ENCODE measurements around the gene MACROD1. TPM values are rescaled to one million over a fixed set of nuclear protein-coding genes. Genes with fewer than 3 reads are reported as not detected.

Gene MACROD1
- total RNA-seq, 1 donor from 2014 or later: 39.4 TPM

GRCh38 chr11:64099436-64099835 lies 66.5 kb downstream of the MACROD1 start:
- Mint-ChIP-seq H3K4me1 (peaks cover 32% of the 10 kb centered on the region), H3K9me3 (no peaks in the 10 kb centered on the region), H3K36me3 (no peaks in the 10 kb centered on the region), H3K4me3 (no peak overlapping the region), H3K27ac (no peak overlapping the region), H3K27me3 (ENCODE audit: low read depth) (no peaks in the 10 kb centered on the region)
- TF ChIP-seq CTCF (IDR thresholded peaks at IDR 0.05; ENCODE audit: unreplicated experiment): no peak
- DNase-seq (ENCODE audit: low spot score in 2 of 2, unreplicated experiment in 2 of 2): no peak

GRCh38 chr11:64098318-64098831 lies 67.5 kb downstream of the MACROD1 start:
- no peak for DNase-seq (ENCODE audit: low spot score in 2 of 2, unreplicated experiment in 2 of 2)
- H3K36me3 Mint-ChIP-seq: no peaks in the 10 kb centered on the region
- no peaks in the 10 kb centered on the region for H3K9me3 Mint-ChIP-seq
- H3K27ac Mint-ChIP-seq: no peak overlapping the region
- peaks cover 31% of the 10 kb centered on the region for H3K4me1 Mint-ChIP-seq
- no peaks in the 10 kb centered on the region for H3K27me3 Mint-ChIP-seq (ENCODE audit: low read depth)
- TF ChIP-seq CTCF (IDR thresholded peaks at IDR 0.05; ENCODE audit: unreplicated experiment): no peak
- H3K4me3 Mint-ChIP-seq: no peak overlapping the region

- Mint-ChIP-seq H3K36me3 (no peaks in the 10 kb centered on the region), H3K27me3 (ENCODE audit: low read depth) (no peaks in the 10 kb centered on the region), H3K4me3 (no peak overlapping the region), H3K9me3 (no peaks in the 10 kb centered on the region), H3K4me1 (peaks cover 25% of the 10 kb centered on the region), H3K27ac (no peak overlapping the region)
- DNase-seq (ENCODE audit: low spot score in 2 of 2, unreplicated experiment in 2 of 2): no peak
- no peak for TF ChIP-seq CTCF (IDR thresholded peaks at IDR 0.05; ENCODE audit: unreplicated experiment)
Measured at GRCh38 chr11:64097468-64098317, 68.2 kb downstream of the MACROD1 start.

GRCh38 chr11:64096835-64097234 lies 69.1 kb downstream of the MACROD1 start:
- H3K4me1 Mint-ChIP-seq: peaks cover 19% of the 10 kb centered on the region
- no peaks in the 10 kb centered on the region for H3K36me3 Mint-ChIP-seq
- H3K27ac Mint-ChIP-seq: no peak overlapping the region
- H3K27me3 Mint-ChIP-seq (ENCODE audit: low read depth): no peaks in the 10 kb centered on the region
- H3K4me3 Mint-ChIP-seq: no peak overlapping the region
- TF ChIP-seq CTCF (IDR thresholded peaks at IDR 0.05; ENCODE audit: unreplicated experiment): no peak
- H3K9me3 Mint-ChIP-seq: no peaks in the 10 kb centered on the region
- no peak for DNase-seq (ENCODE audit: low spot score in 2 of 2, unreplicated experiment in 2 of 2)

- DNase-seq (ENCODE audit: low spot score in 2 of 2, unreplicated experiment in 2 of 2): no peak
- H3K4me3 Mint-ChIP-seq: no peak overlapping the region
- peaks cover 17% of the 10 kb centered on the region for H3K4me1 Mint-ChIP-seq
- TF ChIP-seq CTCF (IDR thresholded peaks at IDR 0.05; ENCODE audit: unreplicated experiment): no peak
- H3K27ac Mint-ChIP-seq: no peak overlapping the region
- H3K36me3 Mint-ChIP-seq: no peaks in the 10 kb centered on the region
- no peaks in the 10 kb centered on the region for H3K27me3 Mint-ChIP-seq (ENCODE audit: low read depth)
- H3K9me3 Mint-ChIP-seq: no peaks in the 10 kb centered on the region
Measured at GRCh38 chr11:64095949-64096348, 70.0 kb downstream of the MACROD1 start.

Measured in mesothelial cell of epicardium (in vitro differentiated cells).